ENCODE results near the gene CYB561A3. TPM values are rescaled to one million over a fixed set of nuclear protein-coding genes. Genes with fewer than 3 reads are reported as not detected.

CYB561A3 gene
- total and polyA plus RNA-seq, 8 donors: 31.7 to 56.9 (median 37.0) TPM

DNA sequence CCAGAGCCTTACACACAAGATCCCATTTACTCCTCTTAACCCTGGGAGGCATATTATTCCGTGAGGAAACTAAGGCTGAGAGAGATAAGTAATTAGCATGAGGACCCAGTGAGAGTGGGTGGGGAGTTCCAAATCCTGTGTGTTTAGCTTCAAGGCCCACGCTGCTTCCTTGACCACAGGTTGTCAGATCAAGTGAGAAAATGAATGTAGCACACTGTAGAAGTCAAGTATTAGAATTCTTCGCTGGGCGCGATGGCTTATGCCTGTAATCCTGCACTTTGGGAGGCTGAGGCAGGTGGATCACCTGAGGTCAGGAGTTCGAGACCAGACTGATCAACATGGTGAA lies 3.8 kb downstream of the CYB561A3 start:
- Histone ChIP-seq H3K9me3 (no peaks in the 10 kb centered on the region), H3K27me3 (no peaks in the 10 kb centered on the region), H3K36me3 (peaks cover 0 to 27% of the 10 kb centered on the region in 2 donors), H3K4me1 (peaks cover 1 to 43% of the 10 kb centered on the region in 2 donors), H3K4me3 (no peak overlapping the region), H3K27ac (peak overlapping the region in 1 of 2 donors; percentile 79)
- DNase-seq (no peak), ATAC-seq (no peak)
- intact Hi-C loops (cut with DNase I): no loop called here
- TF ChIP-seq CTCF (IDR thresholded peaks at IDR 0.05): no peak

DNA sequence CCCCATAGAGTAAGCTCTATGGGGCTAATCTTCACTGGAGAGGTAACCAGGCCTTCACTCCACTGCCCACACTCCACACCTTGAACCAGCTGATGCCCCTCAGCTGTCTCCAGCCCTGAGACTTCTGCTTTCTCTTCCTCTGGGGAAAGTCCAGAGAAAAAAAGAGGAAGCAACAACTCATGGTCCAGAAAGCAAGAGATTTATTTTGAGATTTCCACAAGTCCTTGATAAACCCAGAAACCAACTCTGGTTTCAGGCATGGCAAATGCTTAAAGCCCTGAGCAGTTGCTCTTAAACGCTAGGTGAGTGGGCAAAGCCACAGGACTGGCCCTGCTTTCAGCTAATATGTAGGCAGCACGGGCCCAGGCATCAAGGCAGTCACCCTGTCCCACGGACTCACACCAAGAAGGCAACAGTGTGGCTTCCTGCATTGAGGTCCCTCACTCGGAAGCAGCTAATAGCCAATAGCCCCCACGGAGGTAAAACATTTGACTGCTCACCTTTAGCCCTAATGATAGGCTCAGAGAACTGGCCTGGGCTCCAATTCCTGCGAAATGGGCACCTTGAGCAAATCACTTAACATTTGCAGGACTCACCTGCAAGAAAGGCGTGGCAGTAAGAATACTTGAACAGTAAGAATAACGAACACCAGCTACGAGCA lies 4.3 kb downstream of the CYB561A3 start:
- Histone ChIP-seq H3K4me1 (peaks cover 0 to 40% of the 10 kb centered on the region in 2 donors), H3K27ac (peak overlapping the region in 1 of 2 donors; percentile 79), H3K4me3 (no peak overlapping the region), H3K9me3 (no peaks in the 10 kb centered on the region), H3K27me3 (no peaks in the 10 kb centered on the region), H3K36me3 (peaks cover 0 to 32% of the 10 kb centered on the region in 2 donors)
- TF ChIP-seq CTCF (IDR thresholded peaks at IDR 0.05): no peak
- no peak for DNase-seq
- intact Hi-C loops (cut with DNase I): no loop called here
- ATAC-seq: no peak

DNA sequence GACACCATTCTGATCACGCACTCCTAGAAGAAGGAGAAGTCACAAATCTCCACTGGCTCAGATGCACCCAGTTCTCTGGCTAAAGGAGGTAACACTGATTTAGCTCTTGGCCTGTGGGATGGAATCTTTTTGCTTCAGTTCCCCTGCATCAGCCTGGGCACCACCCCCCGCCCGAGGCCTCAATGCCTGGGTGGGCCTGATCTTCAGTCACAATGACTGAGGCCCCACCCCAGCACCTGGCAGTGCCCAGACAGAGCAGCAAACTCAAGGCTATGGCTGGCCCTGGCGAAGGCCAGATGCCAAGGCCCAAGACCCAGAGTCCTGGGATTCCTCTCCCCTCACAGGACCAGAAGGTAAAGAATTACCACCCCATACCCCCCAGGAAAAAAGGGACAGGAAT lies 5.0 kb downstream of the CYB561A3 start:
- Histone ChIP-seq H3K4me3 (no peak overlapping the region), H3K36me3 (peaks cover 0 to 39% of the 10 kb centered on the region in 2 donors), H3K4me1 (peaks cover 0 to 40% of the 10 kb centered on the region in 2 donors), H3K27me3 (no peaks in the 10 kb centered on the region), H3K27ac (peak overlapping the region in 1 of 2 donors; percentile 79), H3K9me3 (no peaks in the 10 kb centered on the region)
- intact Hi-C loops (cut with DNase I): no loop called here
- DNase-seq: no peak
- no peak for TF ChIP-seq CTCF (IDR thresholded peaks at IDR 0.05)
- ATAC-seq: no peak

DNA sequence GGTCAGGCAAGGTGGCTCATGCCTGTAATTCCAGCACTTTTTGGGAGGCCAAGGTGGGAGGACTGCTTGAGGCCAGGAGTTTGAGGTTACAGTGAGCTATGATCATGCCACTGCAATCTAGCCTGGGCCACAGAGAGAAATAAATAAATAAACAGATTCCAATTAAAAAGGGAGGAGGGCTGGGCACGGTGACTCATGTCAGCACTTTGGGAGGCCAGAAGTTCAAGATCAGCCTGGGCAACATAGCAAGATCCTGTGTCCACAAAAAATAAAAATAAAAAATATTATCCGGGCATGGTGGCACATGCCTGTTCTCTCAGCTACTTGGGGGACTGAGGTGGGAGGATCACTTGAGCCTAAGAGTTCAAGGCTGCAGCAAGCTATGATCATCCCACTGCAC lies 7.5 kb downstream of the CYB561A3 start:
- H3K9me3 ChIP-seq: no peaks in the 10 kb centered on the region
- intact Hi-C loops (cut with DNase I): no loop called here
- H3K4me1 ChIP-seq: peaks cover 0 to 18% of the 10 kb centered on the region in 2 donors
- TF ChIP-seq CTCF (IDR thresholded peaks at IDR 0.05): no peak
- DNase-seq (no peak), ATAC-seq (no peak)
- no peak overlapping the region for H3K27ac ChIP-seq
- no peak overlapping the region for H3K4me3 ChIP-seq
- no peaks in the 10 kb centered on the region for H3K27me3 ChIP-seq
- peaks cover 0 to 63% of the 10 kb centered on the region in 2 donors for H3K36me3 ChIP-seq

DNA sequence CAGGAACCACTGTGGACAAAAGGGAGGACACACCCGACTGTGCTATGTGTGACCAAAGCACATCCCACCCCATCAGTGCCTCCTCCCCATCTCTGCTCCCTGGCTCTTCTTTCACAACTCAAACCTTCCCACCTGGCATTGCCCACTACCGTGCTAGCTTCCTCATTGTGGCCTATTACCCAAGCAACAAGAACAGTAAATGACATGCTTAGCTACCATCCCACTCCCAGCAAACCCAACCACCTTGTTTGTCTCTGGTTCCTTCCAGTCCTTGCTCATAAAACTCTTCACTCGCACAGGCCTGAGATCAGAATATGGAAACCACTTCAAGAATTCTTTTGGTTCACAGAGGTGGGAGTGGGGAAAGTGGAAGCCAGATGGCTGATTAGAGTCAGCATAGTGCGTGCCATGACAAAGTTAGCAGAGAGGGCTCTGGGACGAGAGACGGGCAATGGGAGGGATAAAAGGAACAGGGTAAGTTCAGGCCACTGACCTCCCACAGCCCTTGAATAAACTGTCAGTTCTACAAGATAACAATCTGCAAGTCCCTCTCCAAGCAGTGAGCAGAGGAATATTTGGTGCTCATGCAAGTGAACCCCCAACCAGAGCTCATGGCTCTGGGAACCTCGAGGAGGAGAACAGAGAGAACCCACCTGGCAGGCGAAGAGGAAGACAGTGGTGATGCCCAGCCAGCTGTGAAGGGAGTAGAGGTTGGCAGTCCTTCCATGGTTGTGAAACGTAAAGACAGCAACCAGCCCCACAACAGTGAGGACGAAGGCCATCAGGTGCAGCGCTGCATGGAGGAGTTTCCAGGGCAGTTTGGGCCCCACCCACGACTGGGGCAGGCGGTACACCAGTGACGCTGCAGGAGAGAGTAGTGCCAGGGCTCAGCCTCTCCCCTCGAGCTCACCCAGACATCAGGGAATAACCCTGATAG lies 8.3 kb downstream of the CYB561A3 start:
- no peak for DNase-seq
- H3K9me3 ChIP-seq: no peaks in the 10 kb centered on the region
- intact Hi-C loops (cut with DNase I): no loop called here
- no peak overlapping the region for H3K4me3 ChIP-seq
- peaks cover 0 to 71% of the 10 kb centered on the region in 2 donors for H3K36me3 ChIP-seq
- TF ChIP-seq CTCF (IDR thresholded peaks at IDR 0.05): no peak
- H3K27ac ChIP-seq: no peak overlapping the region
- H3K27me3 ChIP-seq: no peaks in the 10 kb centered on the region
- no peak for ATAC-seq
- H3K4me1 ChIP-seq: peaks cover 0 to 20% of the 10 kb centered on the region in 2 donors

All from left lung (tissue), 10 donors.